ENCODE results near the gene CBLB.

- TF ChIP-seq CTCF (IDR thresholded peaks at IDR 0.05 in 8 of 11, conservative IDR thresholded peaks at IDR 0.05 in 3 of 11) (no peak), POLR2A (IDR thresholded peaks at IDR 0.05) (no peak)
These were observed 44.1 kb upstream of the CBLB start for GRCh38 chr3:105912891-105913290.
